WTC11 (cell line): ENCODE measurements around the gene PDLIM4. TPM values are rescaled to one million over a fixed set of nuclear protein-coding genes. Genes with fewer than 3 reads are reported as not detected.

ENCODE experiments used
- ATAC-seq: fragments of 200-7000 bp; cut with Tn5 transposase; 2 replicates; pipeline ENCODE4 v1.10.0; 2021; ENCODE audit warnings: mild to moderate bottlenecking, moderate library complexity
- CTCF ChIA-PET: fragments of 300-600 bp; sonication (Branson Sonifier 250); formaldehyde crosslinking; loops from one replicate; lab custom pipeline; 2021; ENCODE audit warnings: antibody characterized with exemption; lab: Charles Lee
- POLR2A ChIA-PET: fragments of 350-600 bp; sonication (Branson Sonifier 250); formaldehyde crosslinking; loops from one replicate; lab custom pipeline; 2021; ENCODE audit warnings: antibody characterized with exemption; lab: Charles Lee
- DNase-seq: peaks from one replicate; pipeline ENCODE4 v3.0.0; 2021; ENCODE audit warnings: low spot score
- H3K27ac Mint-ChIP-seq: 2 replicates; pipeline ENCODE4 v1.8.0; 2021; ENCODE audit warnings: mixed read lengths
- H3K27me3 Mint-ChIP-seq: 2 replicates; pipeline ENCODE4 v1.8.0; 2021; ENCODE audit warnings: low read depth, mild to moderate bottlenecking, moderate library complexity, mixed read lengths
- H3K36me3 Mint-ChIP-seq: 2 replicates; pipeline ENCODE4 v1.8.0; 2021; ENCODE audit warnings: mixed read lengths
- H3K4me1 Mint-ChIP-seq: 2 replicates; pipeline ENCODE4 v1.8.0; 2022; ENCODE audit warnings: mixed read lengths
- H3K4me3 Mint-ChIP-seq: 2 replicates; pipeline ENCODE4 v1.8.0; 2021; ENCODE audit warnings: mild to moderate bottlenecking, moderate library complexity, mixed read lengths
- H3K9me3 Mint-ChIP-seq: 2 replicates; pipeline ENCODE4 v1.8.0; 2021; ENCODE audit warnings: mixed read lengths
- ARID4B ChIP-seq: sonication (generic); formaldehyde crosslinking; IDR thresholded peaks from 2 replicates; pipeline ENCODE4 v1.8.0; 2023; ENCODE audit warnings: missing genetic modification reagents, mild to moderate bottlenecking, borderline replicate concordance
- CDX4 ChIP-seq: fragments of 250-450 bp; sonication (Bioruptor Pico); IDR thresholded peaks from 2 replicates; pipeline ENCODE4 v1.9.0; 2021; ENCODE audit warnings: moderate library complexity, mild to moderate bottlenecking, inconsistent platforms, borderline replicate concordance
- CTCF ChIP-seq: fragments of 200-600 bp; IDR thresholded peaks from 2 replicates; pipeline ENCODE4 v1.8.0; 2022; ENCODE audit warnings: antibody characterized with exemption
- E2F5 ChIP-seq: sonication (generic); formaldehyde crosslinking; IDR thresholded peaks from 2 replicates; pipeline ENCODE4 v1.8.1; 2022; ENCODE audit warnings: mild to moderate bottlenecking, moderate library complexity, missing genetic modification reagents
- ESRRA ChIP-seq: sonication (generic); formaldehyde crosslinking; IDR thresholded peaks from 2 replicates; pipeline ENCODE4 v1.8.1; 2022; ENCODE audit warnings: mild to moderate bottlenecking, missing genetic modification reagents, borderline replicate concordance
- HMGA2 ChIP-seq: fragments of 250-450 bp; sonication (Bioruptor Pico); IDR thresholded peaks from 2 replicates; pipeline ENCODE4 v1.4.0; 2021; ENCODE audit warnings: mild to moderate bottlenecking, moderate library complexity
- IRF1 ChIP-seq: sonication (generic); formaldehyde crosslinking; IDR thresholded peaks from 2 replicates; pipeline ENCODE4 v1.8.0; 2023; ENCODE audit warnings: missing genetic modification reagents
- JAZF1 ChIP-seq: fragments of 250-450 bp; sonication (Bioruptor Pico); IDR thresholded peaks from 2 replicates; pipeline ENCODE4 v1.9.0; 2021; ENCODE audit warnings: moderate library complexity, mild to moderate bottlenecking, inconsistent platforms
- MYBL2 ChIP-seq: sonication (generic); formaldehyde crosslinking; IDR thresholded peaks from 2 replicates; pipeline ENCODE4 v1.8.1; 2023; ENCODE audit warnings: mild to moderate bottlenecking, moderate library complexity, missing genetic modification reagents
- NR3C1 ChIP-seq: sonication (generic); formaldehyde crosslinking; conservative IDR thresholded peaks from 2 replicates; pipeline ENCODE4 v1.8.1; 2023; ENCODE audit warnings: low read depth, mild to moderate bottlenecking, missing genetic modification reagents
- OVOL2 ChIP-seq: fragments of 250-450 bp; sonication (Bioruptor Pico); IDR thresholded peaks from 2 replicates; pipeline ENCODE4 v1.9.0; 2021; ENCODE audit warnings: mild to moderate bottlenecking, borderline replicate concordance
- PRDM15 ChIP-seq: sonication (generic); formaldehyde crosslinking; IDR thresholded peaks from 2 replicates; pipeline ENCODE4 v1.8.0; 2022; ENCODE audit warnings: missing genetic modification reagents
- TEAD1 ChIP-seq: sonication (generic); formaldehyde crosslinking; IDR thresholded peaks from 2 replicates; pipeline ENCODE4 v1.8.0; 2022; ENCODE audit warnings: mild to moderate bottlenecking, missing genetic modification reagents
- USF2 ChIP-seq: sonication (generic); formaldehyde crosslinking; IDR thresholded peaks from 2 replicates; pipeline ENCODE4 v1.8.1; 2023; ENCODE audit warnings: mild to moderate bottlenecking, missing genetic modification reagents, moderate library complexity
- ZBTB21 ChIP-seq: sonication (generic); formaldehyde crosslinking; IDR thresholded peaks from 2 replicates; pipeline ENCODE4 v1.8.1; 2023; ENCODE audit warnings: mild to moderate bottlenecking, missing genetic modification reagents, borderline replicate concordance
- ZNF121 ChIP-seq: sonication (generic); formaldehyde crosslinking; IDR thresholded peaks from 2 replicates; pipeline ENCODE4 v1.8.0; 2023; ENCODE audit warnings: missing genetic modification reagents
- total RNA-seq: library from RNA; stranded (reverse); gene quantifications from 3 replicates; pipeline ENCODE4 v1.2.3, GENCODE V29; 2021

PDLIM4 gene
- total RNA-seq, 1 experiment from 2014 or later: 11.4 TPM

GRCh38 chr5:132265336-132266030 is 8.0 kb downstream of the PDLIM4 start:
- ATAC-seq: peak; percentile 26
- CTCF ChIA-PET: interaction anchor here (1.9 to 4.0 kb wide), 2 partner anchors 27 to 28 kb away, joined by 4 to 15 read pairs; no protein-coding TSS in a partner anchor
- no peak overlapping the region for H3K4me3 Mint-ChIP-seq
- no peaks in the 10 kb centered on the region for H3K4me1 Mint-ChIP-seq
- DNase-seq: no peak
- no peak overlapping the region for H3K27ac Mint-ChIP-seq
- no peaks in the 10 kb centered on the region for H3K36me3 Mint-ChIP-seq
- H3K27me3 Mint-ChIP-seq: no peaks in the 10 kb centered on the region
- TF ChIP-seq PRDM15 (no peak), E2F5 (CRISPR knock-in tag) (no peak), CTCF (no peak), MYBL2 (CRISPR knock-in tag) (no peak), CDX4 (CRISPR knock-in tag) (no peak), ZBTB21 (no peak), NR3C1 (CRISPR knock-in tag) (no peak)
- POLR2A ChIA-PET: no interaction called here
- H3K9me3 Mint-ChIP-seq: no peaks in the 10 kb centered on the region

GRCh38 chr5:132266031-132266835 is 8.7 kb downstream of the PDLIM4 start:
- peaks cover 3% of the 10 kb centered on the region; the same call in 1 of the 2 replicates for H3K4me1 Mint-ChIP-seq
- H3K27me3 Mint-ChIP-seq: no peaks in the 10 kb centered on the region
- no peak overlapping the region for H3K27ac Mint-ChIP-seq
- no peak overlapping the region for H3K4me3 Mint-ChIP-seq
- ATAC-seq (no peak), DNase-seq (no peak)
- H3K9me3 Mint-ChIP-seq: no peaks in the 10 kb centered on the region
- ChIA-PET CTCF (interaction anchor here (4.0 kb wide), 1 partner anchor 28 kb away, joined by 15 read pairs; no protein-coding TSS in a partner anchor), POLR2A (no interaction called here)
- H3K36me3 Mint-ChIP-seq: no peaks in the 10 kb centered on the region
- TF ChIP-seq USF2 (no peak), TEAD1 (CRISPR knock-in tag) (no peak), JAZF1 (CRISPR knock-in tag) (no peak), CDX4 (CRISPR knock-in tag) (no peak), OVOL2 (no peak), HMGA2 (CRISPR knock-in tag) (no peak), ARID4B (CRISPR knock-in tag) (no peak), IRF1 (no peak), ESRRA (CRISPR knock-in tag) (no peak), NR3C1 (CRISPR knock-in tag) (no peak), ZNF121 (CRISPR knock-in tag) (no peak), E2F5 (CRISPR knock-in tag) (no peak)
